ENCODE results near the gene NFATC2IP. TPM values are rescaled to one million over a fixed set of nuclear protein-coding genes. Genes with fewer than 3 reads are reported as not detected.

The NFATC2IP gene
- total and polyA plus RNA-seq, 2 of the 4 experiments (the other 2 are of a cell fraction): 10.0 to 29.1 TPM

DNA sequence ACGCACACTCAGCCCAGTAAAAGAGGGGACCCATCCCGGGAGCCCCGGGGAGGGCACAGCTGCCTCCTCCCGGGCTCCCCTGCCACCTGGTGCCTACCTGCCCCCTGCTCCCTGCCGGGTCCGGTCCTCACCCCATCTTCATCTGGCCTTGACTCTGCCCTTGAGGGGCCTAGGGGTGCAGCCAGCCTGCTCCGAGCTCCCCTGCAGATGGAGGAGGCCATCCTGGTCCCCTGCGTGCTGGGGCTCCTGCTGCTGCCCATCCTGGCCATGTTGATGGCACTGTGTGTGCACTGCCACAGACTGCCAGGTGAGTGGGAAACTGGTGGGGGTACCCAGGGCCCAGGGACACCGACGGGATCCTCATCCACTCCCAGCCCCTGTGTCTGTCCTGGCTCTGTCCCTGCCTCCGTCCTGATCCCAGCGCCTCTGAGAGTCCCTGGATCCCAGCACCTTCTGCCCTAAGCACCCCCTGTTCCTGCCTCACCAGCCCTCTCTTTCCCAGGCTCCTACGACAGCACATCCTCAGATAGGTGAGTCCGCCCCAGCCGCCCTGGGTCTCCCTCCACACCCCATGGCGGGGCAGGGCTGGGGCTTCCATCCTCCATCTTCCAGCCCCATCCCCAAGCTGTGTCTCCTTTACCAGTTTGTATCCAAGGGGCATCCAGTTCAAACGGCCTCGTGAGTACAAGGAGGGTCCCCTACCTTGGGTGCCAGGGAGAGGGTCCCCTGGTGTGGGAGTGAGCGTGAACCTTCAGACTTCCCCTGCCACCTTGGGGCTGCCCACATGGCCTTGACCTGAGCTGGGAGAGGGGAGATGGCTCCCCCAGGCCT lies 34.7 kb downstream of the NFATC2IP start:
- H2AK9ac ChIP-seq (replicated peaks; ENCODE audit: low read depth, low read length, poor library complexity): no peak overlapping the region
- ChIA-PET CTCF (interaction anchor here (0.6 kb wide), 1 partner anchor 37 kb away, joined by 4 read pairs; no protein-coding TSS in a partner anchor), POLR2A (ENCODE audit: unreplicated experiment) (no interaction called here)
- DNase-seq (no peak), ATAC-seq (ENCODE audit: low read depth) (no peak)
- no peak overlapping the region for H4K91ac ChIP-seq (ENCODE audit: insufficient read depth, low read depth, low read length)
- H3K4ac ChIP-seq (ENCODE audit: low read depth, low read length): no peak overlapping the region
- no peak overlapping the region for H3K56ac ChIP-seq (ENCODE audit: extremely low read depth, insufficient read depth, low read length)
- H3K14ac ChIP-seq (replicated peaks; ENCODE audit: low read depth, low read length): no peak overlapping the region
- H2BK120ac ChIP-seq (ENCODE audit: low read depth, low read length): no peak overlapping the region
- H3K9me3 ChIP-seq (ENCODE audit: control insufficient read depth, insufficient read depth, low read length): peaks cover 5% of the 10 kb centered on the region
- intact Hi-C loops (cut with micrococcal nuclease): no loop called here
- H4K20me1 ChIP-seq (ENCODE audit: insufficient read depth, low read length): no peaks in the 10 kb centered on the region
- no peaks in the 10 kb centered on the region for H3K4me1 ChIP-seq (ENCODE audit: control insufficient read depth, insufficient read depth, low read length)
- H3K9ac ChIP-seq (ENCODE audit: low read depth, low read length): no peak overlapping the region
- no peaks in the 10 kb centered on the region for H3K27me3 ChIP-seq (ENCODE audit: control insufficient read depth, insufficient read depth, low read length)
- H3K36me3 ChIP-seq (ENCODE audit: control insufficient read depth, insufficient read depth, low read length): peaks cover 69% of the 10 kb centered on the region
- H3K23ac ChIP-seq (ENCODE audit: low read depth, low read length): no peak overlapping the region
- H2BK20ac ChIP-seq (ENCODE audit: low read depth, low read length): no peak overlapping the region
- dilution Hi-C loops (cut with HindIII; ENCODE audit: low sequenced_read_pairs, unreplicated experiment): no loop called here
- no peak overlapping the region for H4K5ac ChIP-seq (ENCODE audit: low read depth, low read length)
- in situ Hi-C loops (cut with MboI; ENCODE audit: low sequenced_read_pairs): no loop called here
- no peak overlapping the region for H2AK5ac ChIP-seq (ENCODE audit: low read depth, low read length)
- TF ChIP-seq RAD21 (IDR thresholded peaks at IDR 0.05; ENCODE audit: low read length): no peak
- no peak for TF ChIP-seq MAZ (IDR thresholded peaks at IDR 0.05; ENCODE audit: borderline replicate concordance, low read depth, low read length)
- no peak for TF ChIP-seq MAFK (IDR thresholded peaks at IDR 0.05; ENCODE audit: low read depth, low read length)
- no peak for TF ChIP-seq BHLHE40 (IDR thresholded peaks at IDR 0.05; ENCODE audit: low read depth, low read length)
- TF ChIP-seq, protein P1, sequence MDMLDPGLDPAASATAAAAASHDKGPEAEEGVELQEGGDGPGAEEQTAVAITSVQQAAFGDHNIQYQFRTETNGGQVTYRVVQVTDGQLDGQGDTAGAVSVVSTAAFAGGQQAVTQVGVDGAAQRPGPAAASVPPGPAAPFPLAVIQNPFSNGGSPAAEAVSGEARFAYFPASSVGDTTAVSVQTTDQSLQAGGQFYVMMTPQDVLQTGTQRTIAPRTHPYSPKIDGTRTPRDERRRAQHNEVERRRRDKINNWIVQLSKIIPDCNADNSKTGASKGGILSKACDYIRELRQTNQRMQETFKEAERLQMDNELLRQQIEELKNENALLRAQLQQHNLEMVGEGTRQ (IDR thresholded peaks at IDR 0.05; ENCODE audit: low read depth, low read length): no peak
- no peak for TF ChIP-seq CHD1 (IDR thresholded peaks at IDR 0.05; ENCODE audit: low read depth, low read length)
- TF ChIP-seq RFX5 (IDR thresholded peaks at IDR 0.05; ENCODE audit: low read depth, low read length): no peak
- TF ChIP-seq MXI1 (IDR thresholded peaks at IDR 0.05; ENCODE audit: borderline replicate concordance, low read depth, low read length): no peak
- TF ChIP-seq POLR2A (IDR thresholded peaks at IDR 0.05; ENCODE audit: low read depth, low read length): no peak
- TF ChIP-seq, protein P2, sequence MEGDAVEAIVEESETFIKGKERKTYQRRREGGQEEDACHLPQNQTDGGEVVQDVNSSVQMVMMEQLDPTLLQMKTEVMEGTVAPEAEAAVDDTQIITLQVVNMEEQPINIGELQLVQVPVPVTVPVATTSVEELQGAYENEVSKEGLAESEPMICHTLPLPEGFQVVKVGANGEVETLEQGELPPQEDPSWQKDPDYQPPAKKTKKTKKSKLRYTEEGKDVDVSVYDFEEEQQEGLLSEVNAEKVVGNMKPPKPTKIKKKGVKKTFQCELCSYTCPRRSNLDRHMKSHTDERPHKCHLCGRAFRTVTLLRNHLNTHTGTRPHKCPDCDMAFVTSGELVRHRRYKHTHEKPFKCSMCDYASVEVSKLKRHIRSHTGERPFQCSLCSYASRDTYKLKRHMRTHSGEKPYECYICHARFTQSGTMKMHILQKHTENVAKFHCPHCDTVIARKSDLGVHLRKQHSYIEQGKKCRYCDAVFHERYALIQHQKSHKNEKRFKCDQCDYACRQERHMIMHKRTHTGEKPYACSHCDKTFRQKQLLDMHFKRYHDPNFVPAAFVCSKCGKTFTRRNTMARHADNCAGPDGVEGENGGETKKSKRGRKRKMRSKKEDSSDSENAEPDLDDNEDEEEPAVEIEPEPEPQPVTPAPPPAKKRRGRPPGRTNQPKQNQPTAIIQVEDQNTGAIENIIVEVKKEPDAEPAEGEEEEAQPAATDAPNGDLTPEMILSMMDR (conservative IDR thresholded peaks at IDR 0.05; ENCODE audit: low read depth, low read length): no peak
- no peak for TF ChIP-seq FOS (IDR thresholded peaks at IDR 0.05; ENCODE audit: low read depth, low read length)
- TF ChIP-seq, protein P3, sequence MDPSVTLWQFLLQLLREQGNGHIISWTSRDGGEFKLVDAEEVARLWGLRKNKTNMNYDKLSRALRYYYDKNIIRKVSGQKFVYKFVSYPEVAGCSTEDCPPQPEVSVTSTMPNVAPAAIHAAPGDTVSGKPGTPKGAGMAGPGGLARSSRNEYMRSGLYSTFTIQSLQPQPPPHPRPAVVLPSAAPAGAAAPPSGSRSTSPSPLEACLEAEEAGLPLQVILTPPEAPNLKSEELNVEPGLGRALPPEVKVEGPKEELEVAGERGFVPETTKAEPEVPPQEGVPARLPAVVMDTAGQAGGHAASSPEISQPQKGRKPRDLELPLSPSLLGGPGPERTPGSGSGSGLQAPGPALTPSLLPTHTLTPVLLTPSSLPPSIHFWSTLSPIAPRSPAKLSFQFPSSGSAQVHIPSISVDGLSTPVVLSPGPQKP (IDR thresholded peaks at IDR 0.05; ENCODE audit: borderline replicate concordance, low read depth, low read length): no peak
- TF ChIP-seq NFE2L2 (IDR thresholded peaks at IDR 0.05; ENCODE audit: low read depth, low read length): no peak
- TF ChIP-seq RCOR1 (IDR thresholded peaks at IDR 0.05; ENCODE audit: insufficient replicate concordance, low read length): no peak
- no peak overlapping the region for H3K4me2 ChIP-seq (ENCODE audit: low read depth, low read length)
- H2BK5ac ChIP-seq (ENCODE audit: low read depth, low read length, poor library complexity, severe bottlenecking): no peak overlapping the region
- peaks cover 0 to 11% of the 10 kb centered on the region in 2 experiments; a peak in 1 of 4 replicates for H3K79me1 ChIP-seq (ENCODE audit: low read depth in 1 of 2, low read length in 2 of 2)
- H3K18ac ChIP-seq (ENCODE audit: low read depth, low read length): no peak overlapping the region
- WGBS, 2 experiments (ENCODE audit: extremely low coverage in 2 of 2, insufficient read length in 1 of 2): 92% methylated on average over 6 of the region's 19 CpGs; no CpG with 5 or more reads in 1 of the 2 experiments
- no TSS peak for BruUV-seq (replicated peaks)
- no peak overlapping the region for H4K8ac ChIP-seq (ENCODE audit: low read depth in 2 of 2, low read length in 2 of 2)
- no peak overlapping the region for H3K27ac ChIP-seq (ENCODE audit: insufficient read depth, low read length)
- no peak overlapping the region for H3K4me3 ChIP-seq (ENCODE audit: insufficient read depth, low read depth, low read length)
- no peak overlapping the region for H2AFZ ChIP-seq (replicated peaks; ENCODE audit: low read length, poor library complexity)
- no peaks in the 10 kb centered on the region for H3K9me1 ChIP-seq (ENCODE audit: insufficient read depth, low read length)
- no peak overlapping the region for H2BK15ac ChIP-seq (ENCODE audit: low read depth, low read length)
